Peyer's patch (tissue), 4 donors: ENCODE results near the gene C15orf39. TPM values are rescaled to one million over a fixed set of nuclear protein-coding genes. Genes with fewer than 3 reads are reported as not detected.

Experiments
- DNase-seq, 3 donors: peaks; one replicate each; pipeline ENCODE4 v3.0.0-alpha.2; 2017 to 2019
- H3K27ac ChIP-seq, 4 donors: fragments of 200-600 bp; sonication (generic); one replicate each; pipeline ENCODE4 v1.5.1; 2016 to 2019
- H3K27me3 ChIP-seq, 2 donors: fragments of 200-600 bp; sonication (generic); one replicate each; pipeline ENCODE4 v1.5.1; 2019
- H3K36me3 ChIP-seq, 3 donors: fragments of 200-600 bp; sonication (generic); one replicate each; pipeline ENCODE4 v1.5.1; 2016 to 2019
- H3K4me1 ChIP-seq, 4 donors: fragments of 200-600 bp; sonication (generic); one replicate each; pipeline ENCODE4 v1.5.1; 2016 to 2019
- H3K4me3 ChIP-seq, 4 donors: fragments of 200-600 bp; sonication (generic); 1 replicate in 3 of 4; 2 replicates in 1 of 4; pipeline ENCODE4 v1.5.1; 2016 to 2019; ENCODE audit warnings: mild to moderate bottlenecking in 1 of 4
- H3K9me3 ChIP-seq, 4 donors: fragments of 200-600 bp; sonication (generic); one replicate each; pipeline ENCODE4 v1.5.1; 2016 to 2019; ENCODE audit warnings: mild to moderate bottlenecking in 1 of 4
- POLR2A ChIP-seq, 2 donors: fragments of 450-650 bp; IDR thresholded peaks; one replicate each; pipeline ENCODE4 v1.5.1; 2017; ENCODE audit warnings: antibody characterized with exemption in 2 of 2, mild to moderate bottlenecking in 2 of 2, moderate library complexity in 2 of 2
- total RNA-seq, 4 donors: library from RNA; depleted of rRNA; stranded (reverse); fragments of >200 nt; gene quantifications; one replicate each; pipeline ENCODE4 v1.1.0, GENCODE V29; 2016
- TF ChIP-seq, protein P1 (sequence below), 6 experiments: fragments of 450-650 bp in 4 of 6; fragments of 200-600 bp in 2 of 6; sonication (generic) in 1 of 6; IDR thresholded peaks; one replicate each; pipeline ENCODE4 v1.5.1; 2017 to 2019; ENCODE audit warnings: antibody characterized with exemption in 6 of 6, mild to moderate bottlenecking in 3 of 6, moderate library complexity in 1 of 6

C15orf39 gene
- total RNA-seq, 4 donors from 2014 or later, result 13.1 to 31.9 (median 26.7) TPM

DNA sequence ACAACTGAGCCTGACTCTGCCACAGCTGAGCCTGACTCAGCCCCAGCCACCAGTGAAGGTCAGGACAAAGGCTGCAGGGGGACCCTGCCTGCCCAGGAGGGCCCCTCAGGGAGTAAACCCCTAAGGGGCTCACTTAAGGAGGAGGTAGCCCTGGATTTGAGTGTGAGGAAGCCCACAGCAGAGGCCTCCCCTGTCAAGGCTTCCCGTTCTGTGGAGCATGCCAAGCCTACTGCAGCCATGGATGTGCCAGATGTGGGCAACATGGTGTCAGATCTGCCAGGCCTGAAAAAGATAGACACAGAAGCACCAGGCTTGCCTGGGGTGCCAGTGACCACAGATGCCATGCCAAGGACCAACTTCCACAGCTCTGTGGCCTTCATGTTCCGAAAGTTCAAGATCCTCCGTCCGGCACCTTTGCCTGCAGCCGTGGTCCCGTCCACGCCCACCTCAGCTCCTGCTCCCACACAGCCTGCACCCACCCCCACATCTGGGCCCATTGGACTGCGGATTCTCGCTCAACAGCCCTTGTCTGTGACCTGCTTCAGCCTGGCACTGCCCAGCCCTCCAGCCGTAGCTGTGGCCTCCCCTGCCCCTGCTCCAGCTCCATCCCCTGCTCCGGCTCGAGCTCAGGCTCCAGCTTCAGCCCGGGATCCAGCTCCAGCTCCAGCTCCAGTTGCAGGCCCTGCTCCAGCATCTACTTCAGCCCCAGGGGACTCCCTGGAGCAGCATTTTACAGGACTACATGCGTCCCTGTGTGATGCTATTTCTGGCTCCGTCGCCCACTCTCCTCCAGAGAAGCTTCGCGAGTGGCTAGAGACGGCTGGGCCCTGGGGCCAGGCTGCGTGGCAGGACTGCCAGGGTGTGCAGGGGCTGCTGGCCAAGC is 6.2 kb downstream of the C15orf39 start:
- Histone ChIP-seq H3K27me3 (no peaks in the 10 kb centered on the region), H3K4me3 (no peak overlapping the region), H3K4me1 (peaks cover 5 to 44% (median 16%) of the 10 kb centered on the region in 4 donors), H3K27ac (no peak overlapping the region), H3K9me3 (no peaks in the 10 kb centered on the region), H3K36me3 (peaks cover 0 to 72% (median 0%) of the 10 kb centered on the region in 3 donors)
- TF ChIP-seq, protein P1, sequence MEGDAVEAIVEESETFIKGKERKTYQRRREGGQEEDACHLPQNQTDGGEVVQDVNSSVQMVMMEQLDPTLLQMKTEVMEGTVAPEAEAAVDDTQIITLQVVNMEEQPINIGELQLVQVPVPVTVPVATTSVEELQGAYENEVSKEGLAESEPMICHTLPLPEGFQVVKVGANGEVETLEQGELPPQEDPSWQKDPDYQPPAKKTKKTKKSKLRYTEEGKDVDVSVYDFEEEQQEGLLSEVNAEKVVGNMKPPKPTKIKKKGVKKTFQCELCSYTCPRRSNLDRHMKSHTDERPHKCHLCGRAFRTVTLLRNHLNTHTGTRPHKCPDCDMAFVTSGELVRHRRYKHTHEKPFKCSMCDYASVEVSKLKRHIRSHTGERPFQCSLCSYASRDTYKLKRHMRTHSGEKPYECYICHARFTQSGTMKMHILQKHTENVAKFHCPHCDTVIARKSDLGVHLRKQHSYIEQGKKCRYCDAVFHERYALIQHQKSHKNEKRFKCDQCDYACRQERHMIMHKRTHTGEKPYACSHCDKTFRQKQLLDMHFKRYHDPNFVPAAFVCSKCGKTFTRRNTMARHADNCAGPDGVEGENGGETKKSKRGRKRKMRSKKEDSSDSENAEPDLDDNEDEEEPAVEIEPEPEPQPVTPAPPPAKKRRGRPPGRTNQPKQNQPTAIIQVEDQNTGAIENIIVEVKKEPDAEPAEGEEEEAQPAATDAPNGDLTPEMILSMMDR (IDR thresholded peaks at IDR 0.05), result no peak
- no peak for TF ChIP-seq POLR2A (IDR thresholded peaks at IDR 0.05)
- DNase-seq, result no peak

DNA sequence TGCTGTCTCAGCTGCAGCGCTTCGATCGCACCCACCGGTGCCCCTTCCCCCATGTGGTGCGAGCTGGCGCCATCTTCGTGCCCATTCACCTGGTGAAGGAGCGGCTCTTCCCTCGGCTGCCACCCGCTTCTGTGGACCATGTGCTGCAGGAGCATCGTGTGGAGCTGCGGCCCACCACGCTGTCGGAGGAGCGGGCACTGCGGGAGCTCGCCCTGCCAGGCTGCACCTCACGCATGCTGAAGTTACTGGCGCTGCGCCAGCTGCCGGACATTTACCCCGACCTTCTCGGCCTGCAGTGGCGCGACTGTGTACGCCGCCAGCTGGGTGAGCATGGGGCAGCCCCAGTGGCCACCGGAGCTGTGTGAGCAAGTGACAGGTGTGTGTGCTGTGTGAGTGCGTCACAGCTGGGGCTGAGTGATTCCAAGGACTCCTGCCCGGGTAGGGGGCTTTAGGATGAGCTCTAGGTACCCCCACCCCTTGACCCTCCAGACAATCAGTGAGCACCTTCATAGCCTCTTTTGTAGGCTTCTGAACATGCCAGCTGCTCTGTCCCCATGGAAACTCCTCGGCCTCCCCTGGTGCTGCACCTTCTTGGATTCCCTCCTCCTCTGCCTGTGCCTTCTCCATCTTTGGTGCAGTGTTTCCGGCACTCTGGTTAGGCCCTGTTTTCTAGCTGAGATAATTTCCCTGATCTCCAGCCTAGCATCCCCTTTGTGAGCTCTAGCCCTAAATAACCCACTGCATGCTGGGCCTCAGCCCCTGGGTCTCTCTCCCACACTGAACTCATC is 7.0 kb downstream of the C15orf39 start:
- Histone ChIP-seq H3K4me3 (no peak overlapping the region), H3K36me3 (peaks cover 0 to 75% (median 0%) of the 10 kb centered on the region in 3 donors), H3K4me1 (peaks cover 5 to 36% (median 13%) of the 10 kb centered on the region in 4 donors), H3K9me3 (no peaks in the 10 kb centered on the region), H3K27me3 (no peaks in the 10 kb centered on the region), H3K27ac (no peak overlapping the region)
- no peak for DNase-seq
- no peak for TF ChIP-seq POLR2A (IDR thresholded peaks at IDR 0.05)
- TF ChIP-seq, protein P1 (IDR thresholded peaks at IDR 0.05), result no peak

GRCh38 chr15:75209289-75209676 is 7.6 kb downstream of the C15orf39 start:
- H3K27me3 ChIP-seq, result no peaks in the 10 kb centered on the region
- H3K9me3 ChIP-seq, result no peaks in the 10 kb centered on the region
- TF ChIP-seq, protein P1 (IDR thresholded peaks at IDR 0.05), result no peak
- TF ChIP-seq POLR2A (IDR thresholded peaks at IDR 0.05), result no peak
- DNase-seq, result no peak
- no peak overlapping the region for H3K27ac ChIP-seq
- H3K4me1 ChIP-seq, result peaks cover 0 to 31% (median 9%) of the 10 kb centered on the region in 4 donors
- peaks cover 0 to 75% (median 0%) of the 10 kb centered on the region in 3 donors for H3K36me3 ChIP-seq
- no peak overlapping the region for H3K4me3 ChIP-seq

- no peak for TF ChIP-seq POLR2A (IDR thresholded peaks at IDR 0.05)
- TF ChIP-seq, protein P1 (IDR thresholded peaks at IDR 0.05), result no peak
- Histone ChIP-seq H3K4me3 (no peak overlapping the region), H3K36me3 (peaks cover 0 to 74% (median 0%) of the 10 kb centered on the region in 3 donors), H3K27ac (no peak overlapping the region), H3K9me3 (no peaks in the 10 kb centered on the region), H3K4me1 (peaks cover 0 to 20% (median 2%) of the 10 kb centered on the region in 4 donors), H3K27me3 (no peaks in the 10 kb centered on the region)
- DNase-seq, result no peak
These were observed 9.1 kb downstream of the C15orf39 start for GRCh38 chr15:75210811-75211230.

DNA sequence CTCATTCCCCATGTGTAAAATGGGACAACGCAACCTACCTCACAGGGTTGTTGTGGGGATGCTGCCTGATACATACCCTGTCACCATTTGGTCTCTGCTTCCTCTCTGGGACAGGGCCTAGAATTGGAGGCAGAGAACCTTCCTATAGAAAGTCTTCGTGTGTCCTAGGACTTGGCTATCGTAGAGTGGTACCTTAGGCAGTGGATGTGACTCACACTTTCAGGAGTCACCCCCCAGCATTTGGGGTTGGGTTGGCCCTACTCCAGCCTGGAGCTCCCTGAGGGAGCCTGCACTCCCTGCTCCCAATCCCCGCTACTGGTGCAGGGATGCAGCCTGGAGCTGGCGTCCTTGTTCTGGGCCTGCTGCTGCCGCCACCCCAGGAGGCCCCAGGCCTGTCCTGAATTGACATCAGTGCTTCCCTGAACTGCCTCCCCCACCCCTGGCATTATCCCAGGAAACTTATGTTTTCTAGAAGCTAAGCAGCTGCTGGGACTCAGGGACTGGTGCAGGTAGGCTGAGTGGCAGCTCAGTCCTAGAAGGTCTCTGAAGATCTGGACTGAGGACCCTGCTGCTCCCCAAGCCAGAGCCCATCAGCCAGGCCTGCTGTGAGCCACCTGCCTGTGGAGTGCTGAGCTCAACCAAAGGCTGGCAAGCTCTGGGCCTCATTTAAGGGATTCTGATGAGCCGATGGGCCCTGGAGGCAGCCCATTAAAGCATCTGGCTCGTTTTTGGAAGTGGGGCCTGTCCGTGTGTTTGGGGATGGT is 9.9 kb downstream of the C15orf39 start:
- Histone ChIP-seq H3K27me3 (no peaks in the 10 kb centered on the region), H3K27ac (no peak overlapping the region), H3K9me3 (no peaks in the 10 kb centered on the region), H3K4me1 (peaks cover 0 to 16% (median 2%) of the 10 kb centered on the region in 4 donors), H3K36me3 (peaks cover 0 to 66% (median 0%) of the 10 kb centered on the region in 3 donors), H3K4me3 (no peak overlapping the region)
- no peak for DNase-seq
- TF ChIP-seq, protein P1 (IDR thresholded peaks at IDR 0.05), result no peak
- no peak for TF ChIP-seq POLR2A (IDR thresholded peaks at IDR 0.05)
